Glomerular endothelial cell (primary cell): ENCODE results near the gene GPR148. TPM values are rescaled to one million over a fixed set of nuclear protein-coding genes. Genes with fewer than 3 reads are reported as not detected.

Experiments used
- DNase-seq: peaks from one replicate; pipeline ENCODE4 v3.0.0-alpha.2; 2011; ENCODE audit warnings: low read depth, low spot score; ENCODE audit errors: extremely low read depth
- total RNA-seq: library from RNA; depleted of rRNA; stranded (reverse); fragments of >200 nt; gene quantifications from 2 replicates; pipeline ENCODE4 v1.2.3, GENCODE V29; 2015

GPR148 gene
- total RNA-seq, 1 donor from 2014 or later = not detected

GRCh38 chr2:130744287-130745117, 15.6 kb downstream of the GPR148 start:
- no peak for DNase-seq

- no peak for DNase-seq
Measured at GRCh38 chr2:130749078-130749477, 20.2 kb downstream of the GPR148 start.

- DNase-seq = no peak
Measured at GRCh38 chr2:130749641-130750040, 20.8 kb downstream of the GPR148 start.

- DNase-seq = no peak
Measured at GRCh38 chr2:130754811-130755210, 25.9 kb downstream of the GPR148 start.

- DNase-seq = no peak
Measured at GRCh38 chr2:130755256-130756052, 26.6 kb downstream of the GPR148 start, which contains the start of gene AMER3. TSS of gene AMER3 (plus strand) at chr2:130755540. CDS start at chr2:130762073, 6,533 bp downstream.

GRCh38 chr2:130756053-130756873, 27.4 kb downstream of the GPR148 start:
- DNase-seq = no peak

GRCh38 chr2:130756874-130757668, 28.2 kb downstream of the GPR148 start:
- DNase-seq = no peak

GRCh38 chr2:130759906-130760753, 31.3 kb downstream of the GPR148 start:
- DNase-seq = no peak

GRCh38 chr2:130760754-130761751, 32.2 kb downstream of the GPR148 start:
- DNase-seq = no peak

GRCh38 chr2:130762031-130762909, 33.4 kb downstream of the GPR148 start:
- DNase-seq = no peak

GRCh38 chr2:130762910-130763385, 34.1 kb downstream of the GPR148 start:
- DNase-seq = no peak

GRCh38 chr2:130763405-130763804, 34.5 kb downstream of the GPR148 start:
- DNase-seq = no peak

GRCh38 chr2:130764035-130764820, 35.4 kb downstream of the GPR148 start:
- no peak for DNase-seq

- no peak for DNase-seq
Measured at GRCh38 chr2:130764821-130765115, 35.9 kb downstream of the GPR148 start.

- DNase-seq = no peak
Measured at GRCh38 chr2:130765464-130765863, 36.6 kb downstream of the GPR148 start.

GRCh38 chr2:130766037-130766436, 37.2 kb downstream of the GPR148 start:
- DNase-seq = no peak
